Parathyroid adenoma (tissue), 2 donors: ENCODE data around the gene PSMB7.
A peak's percentile ranks its signal among the peaks of the same experiment; 100 is the strongest.

Source experiments
- H2AFZ ChIP-seq: fragments of 300-600 bp; sonication (generic); one replicate; pipeline ENCODE4 v1.7.0; 2017; ENCODE audit warnings: antibody characterized with exemption, mild to moderate bottlenecking
- H3K27ac ChIP-seq: fragments of 300-600 bp; sonication (generic); one replicate; pipeline ENCODE4 v1.7.0; 2017
- H3K27me3 ChIP-seq: fragments of 300-600 bp; sonication (generic); one replicate; pipeline ENCODE4 v1.7.0; 2017; ENCODE audit warnings: low read length; ENCODE audit not compliant: control insufficient read depth, insufficient read depth
- H3K36me3 ChIP-seq: fragments of 300-600 bp; sonication (generic); one replicate; pipeline ENCODE4 v1.7.0; 2017; ENCODE audit warnings: low read length; ENCODE audit not compliant: control insufficient read depth, insufficient read depth
- H3K4me1 ChIP-seq: fragments of 300-600 bp; sonication (generic); one replicate; pipeline ENCODE4 v1.7.0; 2017; ENCODE audit warnings: control low read depth
- H3K4me2 ChIP-seq: fragments of 300-600 bp; sonication (generic); one replicate; pipeline ENCODE4 v1.7.0; 2017; ENCODE audit warnings: low read length
- H3K4me3 ChIP-seq: fragments of 300-600 bp; sonication (generic); one replicate; pipeline ENCODE4 v1.7.0; 2017; ENCODE audit warnings: low read depth, low read length
- H3K79me2 ChIP-seq: fragments of 300-600 bp; sonication (generic); one replicate; pipeline ENCODE4 v1.7.0; 2017; ENCODE audit warnings: control low read depth
- H3K9ac ChIP-seq: fragments of 300-600 bp; sonication (generic); one replicate; pipeline ENCODE4 v1.7.0; 2017; ENCODE audit warnings: mild to moderate bottlenecking
- H3K9me3 ChIP-seq: fragments of 300-600 bp; sonication (generic); one replicate; pipeline ENCODE4 v1.7.0; 2017; ENCODE audit warnings: low read length; ENCODE audit not compliant: control insufficient read depth
- TF ChIP-seq, protein P1 (sequence below): fragments of 300-600 bp; sonication (generic); IDR thresholded peaks from one replicate; pipeline ENCODE4 v1.7.0; 2017; ENCODE audit warnings: antibody characterized with exemption, mild to moderate bottlenecking
- donor health status: primary hyperparathyroidism.

The PSMB7 gene

DNA sequence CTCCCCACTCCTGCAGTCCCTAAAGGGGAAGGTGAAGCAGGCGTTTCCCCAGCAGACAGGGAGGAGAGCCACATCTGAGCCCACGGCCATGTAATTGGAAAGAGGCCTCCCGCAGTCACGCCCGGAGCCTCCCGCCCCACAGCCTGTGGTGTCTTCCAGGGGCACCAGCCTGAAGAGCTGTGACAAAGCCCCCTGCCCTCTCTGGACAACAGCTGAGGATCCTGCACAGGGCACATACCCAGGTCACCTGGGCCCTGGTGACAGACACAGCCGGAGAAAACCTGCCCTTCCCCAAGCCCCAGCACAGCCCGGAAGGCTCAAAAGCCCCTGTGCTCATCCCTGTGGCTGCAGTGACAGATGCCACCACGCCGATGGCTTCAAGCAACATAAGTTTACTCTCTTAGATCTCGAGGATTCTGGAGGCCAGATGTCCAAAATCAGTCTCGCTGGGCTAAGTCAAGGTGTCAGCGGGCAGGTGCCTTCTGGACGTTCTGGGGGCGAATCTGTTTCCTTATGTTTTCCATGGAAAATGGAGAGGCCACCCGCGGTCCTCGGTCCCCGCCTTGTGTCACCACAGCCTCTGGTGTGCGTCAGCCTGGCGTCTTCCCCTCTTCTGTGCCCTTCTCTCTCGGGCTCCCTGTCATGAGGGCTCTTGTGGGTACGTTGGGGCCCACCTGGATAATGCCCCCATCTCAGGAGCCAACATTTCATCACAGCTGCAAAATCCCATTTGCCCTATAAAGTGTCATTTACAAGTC is 71.5 kb downstream of the PSMB7 start:
- Histone ChIP-seq H3K27ac (no peak overlapping the region), H3K4me3 (no peak overlapping the region), H2AFZ (no peak overlapping the region), H3K9ac (no peak overlapping the region), H3K27me3 (no peaks in the 10 kb centered on the region), H3K36me3 (no peaks in the 10 kb centered on the region), H3K79me2 (no peaks in the 10 kb centered on the region), H3K4me2 (no peak overlapping the region), H3K4me1 (no peaks in the 10 kb centered on the region), H3K9me3 (no peaks in the 10 kb centered on the region)
- TF ChIP-seq, protein P1, sequence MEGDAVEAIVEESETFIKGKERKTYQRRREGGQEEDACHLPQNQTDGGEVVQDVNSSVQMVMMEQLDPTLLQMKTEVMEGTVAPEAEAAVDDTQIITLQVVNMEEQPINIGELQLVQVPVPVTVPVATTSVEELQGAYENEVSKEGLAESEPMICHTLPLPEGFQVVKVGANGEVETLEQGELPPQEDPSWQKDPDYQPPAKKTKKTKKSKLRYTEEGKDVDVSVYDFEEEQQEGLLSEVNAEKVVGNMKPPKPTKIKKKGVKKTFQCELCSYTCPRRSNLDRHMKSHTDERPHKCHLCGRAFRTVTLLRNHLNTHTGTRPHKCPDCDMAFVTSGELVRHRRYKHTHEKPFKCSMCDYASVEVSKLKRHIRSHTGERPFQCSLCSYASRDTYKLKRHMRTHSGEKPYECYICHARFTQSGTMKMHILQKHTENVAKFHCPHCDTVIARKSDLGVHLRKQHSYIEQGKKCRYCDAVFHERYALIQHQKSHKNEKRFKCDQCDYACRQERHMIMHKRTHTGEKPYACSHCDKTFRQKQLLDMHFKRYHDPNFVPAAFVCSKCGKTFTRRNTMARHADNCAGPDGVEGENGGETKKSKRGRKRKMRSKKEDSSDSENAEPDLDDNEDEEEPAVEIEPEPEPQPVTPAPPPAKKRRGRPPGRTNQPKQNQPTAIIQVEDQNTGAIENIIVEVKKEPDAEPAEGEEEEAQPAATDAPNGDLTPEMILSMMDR = no peak

DNA sequence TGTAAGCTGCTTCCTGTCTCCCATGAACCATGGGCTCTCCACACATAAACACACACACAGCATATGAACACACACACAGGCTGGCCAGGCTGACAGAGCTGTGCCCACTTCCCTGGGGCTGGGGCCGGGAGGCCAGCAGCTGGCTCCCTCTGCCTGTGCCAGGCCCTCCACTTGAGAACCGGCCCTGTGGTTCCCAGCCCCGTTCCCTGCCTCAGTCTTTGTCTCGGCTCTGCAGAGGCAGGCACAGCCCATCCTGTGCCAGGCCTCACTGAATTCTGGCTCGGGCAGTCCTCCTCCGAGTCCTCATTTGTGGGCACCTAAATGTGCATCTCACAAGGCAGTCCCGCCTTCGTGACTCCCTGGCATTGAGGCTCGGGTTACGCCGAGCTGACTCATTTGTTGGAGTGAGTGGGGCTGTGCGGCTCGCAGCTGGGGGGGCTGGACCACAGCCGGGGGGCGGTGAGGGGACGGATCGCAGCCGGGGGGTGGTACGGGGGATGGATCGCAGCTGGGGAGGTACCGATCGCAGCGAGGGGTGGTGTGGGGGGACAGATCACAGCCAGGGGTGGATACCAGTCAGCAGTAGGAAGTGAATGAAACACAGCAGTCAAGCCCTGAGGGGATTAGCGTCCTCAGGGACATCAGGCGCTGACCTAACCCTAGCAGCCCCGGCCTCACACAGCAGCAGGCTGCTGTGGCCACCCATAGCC is 72.3 kb downstream of the PSMB7 start:
- Histone ChIP-seq H3K9ac (no peak overlapping the region), H3K4me1 (no peaks in the 10 kb centered on the region), H3K4me2 (peak overlapping the region; percentile 24), H3K27me3 (no peaks in the 10 kb centered on the region), H3K79me2 (no peaks in the 10 kb centered on the region), H3K4me3 (no peak overlapping the region), H3K9me3 (no peaks in the 10 kb centered on the region), H3K27ac (no peak overlapping the region), H3K36me3 (no peaks in the 10 kb centered on the region), H2AFZ (no peak overlapping the region)
- TF ChIP-seq, protein P1 = no peak

DNA sequence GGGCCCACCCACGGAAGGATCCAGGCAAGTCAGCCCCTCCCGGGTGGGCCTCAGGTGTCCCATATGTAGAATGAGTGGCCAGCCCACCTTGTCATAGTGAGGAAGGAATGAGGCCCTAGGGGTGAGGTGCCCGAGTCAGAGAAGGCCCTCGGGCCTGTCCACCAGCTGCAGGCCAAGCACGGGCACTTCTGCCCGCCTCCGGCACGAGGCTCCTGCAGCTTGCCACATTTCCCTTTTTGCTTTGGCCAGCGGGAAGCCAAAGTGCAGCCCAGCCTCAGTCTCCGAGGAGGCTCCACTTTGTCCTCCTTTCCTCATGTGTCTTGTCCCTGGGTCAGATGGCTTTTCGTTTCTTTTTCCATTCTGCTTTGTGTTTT is 72.9 kb downstream of the PSMB7 start:
- Histone ChIP-seq H3K36me3 (no peaks in the 10 kb centered on the region), H3K27ac (no peak overlapping the region), H2AFZ (no peak overlapping the region), H3K27me3 (no peaks in the 10 kb centered on the region), H3K79me2 (no peaks in the 10 kb centered on the region), H3K9ac (no peak overlapping the region), H3K9me3 (no peaks in the 10 kb centered on the region), H3K4me1 (no peaks in the 10 kb centered on the region), H3K4me3 (no peak overlapping the region), H3K4me2 (no peak overlapping the region)
- TF ChIP-seq, protein P1 = no peak

DNA sequence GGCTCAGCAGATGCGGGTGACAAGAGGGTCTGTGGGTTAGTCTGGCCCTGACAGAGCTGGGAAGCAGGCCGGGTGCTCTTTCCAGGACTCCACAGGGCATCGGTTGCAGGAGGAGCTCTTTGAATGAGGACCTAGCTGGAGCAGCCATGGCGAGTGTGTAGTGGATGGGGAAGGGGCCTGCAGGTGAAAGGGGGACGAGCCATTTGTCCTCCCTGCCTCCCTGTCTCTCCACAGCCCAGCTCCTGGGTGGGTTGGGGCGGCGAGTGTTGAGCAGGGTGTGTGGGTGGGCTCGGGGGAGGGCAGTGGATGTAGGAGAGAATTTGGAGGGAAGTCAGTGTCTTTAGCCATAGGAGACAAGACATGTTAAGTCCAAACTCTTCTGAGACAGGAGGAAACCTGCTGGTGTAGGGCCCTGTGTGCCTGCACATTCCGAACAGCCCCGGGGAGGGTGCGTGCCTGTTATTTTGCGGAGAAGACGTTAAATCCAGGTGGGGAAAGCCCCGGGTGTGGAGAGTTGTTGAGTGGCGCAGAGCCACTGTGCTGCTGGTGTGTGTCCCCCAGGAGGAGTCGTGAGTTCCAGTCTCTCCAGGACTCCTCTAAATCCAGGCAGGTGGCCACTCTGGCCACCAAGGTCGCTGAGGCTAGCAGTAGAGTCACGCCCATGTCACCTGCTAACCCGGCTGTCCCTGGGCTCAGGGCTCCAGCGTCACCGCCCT is 73.6 kb downstream of the PSMB7 start:
- Histone ChIP-seq H3K79me2 (no peaks in the 10 kb centered on the region), H3K27ac (no peak overlapping the region), H3K4me3 (no peak overlapping the region), H2AFZ (no peak overlapping the region), H3K4me2 (no peak overlapping the region), H3K9ac (no peak overlapping the region), H3K27me3 (no peaks in the 10 kb centered on the region), H3K4me1 (no peaks in the 10 kb centered on the region), H3K36me3 (no peaks in the 10 kb centered on the region), H3K9me3 (no peaks in the 10 kb centered on the region)
- TF ChIP-seq, protein P1 = no peak
